Breast epithelium (tissue), 3 donors: Measurements from ENCODE around the gene SSB.

Experiments used
- CTCF ChIP-seq, 3 donors: fragments of 450-650 bp; IDR thresholded peaks; one replicate each; pipeline ENCODE4 v1.5.1; 2016 to 2017; ENCODE audit warnings: antibody characterized with exemption in 3 of 3, mild to moderate bottlenecking in 3 of 3, moderate library complexity in 3 of 3
- POLR2AphosphoS5 ChIP-seq, 3 donors: sonication (generic); formaldehyde crosslinking; IDR thresholded peaks; one replicate each; pipeline ENCODE4 v1.6.1; 2017; ENCODE audit warnings: antibody characterized with exemption in 3 of 3

GRCh38 chr2:169782513-169782912 is 16.2 kb upstream of the SSB start:
- TF ChIP-seq CTCF (IDR thresholded peaks at IDR 0.05) = no peak
- TF ChIP-seq POLR2AphosphoS5 (IDR thresholded peaks at IDR 0.05) = no peak
